GM23248 (cell line): ENCODE measurements around the gene ZFYVE9. TPM values are rescaled to one million over a fixed set of nuclear protein-coding genes. Genes with fewer than 3 reads are reported as not detected.

Experiments used
- DNase-seq: peaks from one replicate; pipeline ENCODE4 v3.0.0-alpha.2; 2015
- H2AFZ ChIP-seq: fragments of 200-600 bp; sonication (generic); 2 replicates; pipeline ENCODE4 v1.6.1; 2016; ENCODE audit warnings: antibody characterized with exemption
- H3F3A ChIP-seq: fragments of 200-600 bp; sonication (generic); 2 replicates; pipeline ENCODE4 v1.6.1; 2016; ENCODE audit warnings: mild to moderate bottlenecking, antibody characterized with exemption, mixed run types; ENCODE audit not compliant: insufficient read depth
- H3K27ac ChIP-seq: fragments of 200-600 bp; sonication (generic); 2 replicates; pipeline ENCODE4 v1.5.1; 2016; ENCODE audit warnings: mild to moderate bottlenecking
- H3K27me3 ChIP-seq: fragments of 200-600 bp; sonication (generic); replicated peaks from 2 replicates; pipeline ENCODE4 v1.6.1; 2016; ENCODE audit warnings: mild to moderate bottlenecking; ENCODE audit not compliant: insufficient read depth
- H3K36me3 ChIP-seq: fragments of 200-600 bp; sonication (generic); 2 replicates; pipeline ENCODE4 v1.6.1; 2016; ENCODE audit warnings: low read depth, mild to moderate bottlenecking
- H3K4me1 ChIP-seq: fragments of 200-600 bp; sonication (generic); 2 replicates; pipeline ENCODE4 v1.6.1; 2016; ENCODE audit warnings: mild to moderate bottlenecking; ENCODE audit not compliant: insufficient read depth
- H3K4me2 ChIP-seq: fragments of 200-600 bp; sonication (generic); one replicate; pipeline ENCODE4 v1.6.1; 2016; ENCODE audit warnings: mild to moderate bottlenecking; ENCODE audit not compliant: unreplicated experiment
- H3K4me3 ChIP-seq: fragments of 200-600 bp; sonication (generic); 2 replicates; pipeline ENCODE4 v1.5.1; 2016; ENCODE audit warnings: mild to moderate bottlenecking
- H3K79me2 ChIP-seq: fragments of 200-600 bp; sonication (generic); 2 replicates; pipeline ENCODE4 v1.6.1; 2016; ENCODE audit warnings: mild to moderate bottlenecking; ENCODE audit not compliant: insufficient read depth
- H3K9ac ChIP-seq: fragments of 200-600 bp; sonication (generic); 2 replicates; pipeline ENCODE4 v1.6.1; 2016; ENCODE audit warnings: mild to moderate bottlenecking
- H3K9me2 ChIP-seq: fragments of 200-600 bp; sonication (generic); 2 replicates; pipeline ENCODE4 v1.6.1; 2016; ENCODE audit warnings: mixed run types, mild to moderate bottlenecking, moderate library complexity; ENCODE audit not compliant: insufficient read depth
- H3K9me3 ChIP-seq: fragments of 200-600 bp; sonication (generic); one replicate; pipeline ENCODE4 v1.6.1; 2017; ENCODE audit warnings: low read depth
- H4K20me1 ChIP-seq: fragments of 200-600 bp; sonication (generic); 2 replicates; pipeline ENCODE4 v1.6.0; 2016; ENCODE audit not compliant: insufficient read depth
- EZH2 ChIP-seq: fragments of 200-600 bp; sonication (generic); IDR thresholded peaks from 2 replicates; pipeline ENCODE4 v1.6.1; 2018; ENCODE audit warnings: antibody characterized with exemption, mild to moderate bottlenecking; ENCODE audit not compliant: insufficient read depth, poor library complexity, severe bottlenecking
- EZH2phosphoT487 ChIP-seq: fragments of 200-600 bp; sonication (generic); IDR thresholded peaks from 2 replicates; pipeline ENCODE4 v1.6.1; 2018; ENCODE audit warnings: antibody characterized with exemption, moderate library complexity, mild to moderate bottlenecking, low read depth; ENCODE audit not compliant: insufficient read depth
- WGBS, 2 experiments: methylation state at CpG; one replicate each; pipeline ENCODE4 v1.1.6; 2015 to 2017; ENCODE audit warnings: low lambda C conversion rate in 2 of 2, low coverage in 1 of 2; ENCODE audit errors: missing lambda C conversion rate in 2 of 2; 5-methylcytosine and 5-hydroxymethylcytosine counted together
- in situ Hi-C: fragments of 300-500 bp; cut with MboI; formaldehyde crosslinking; loops from 2 replicates; pipeline ENCODE4 v1.15.0; 2020
- polyA plus RNA-seq: library from polyadenylated mRNA; unstranded; fragments of >200 nt; fragmentation: Nextera tagmentation; extraction: Ambion mirVana; gene quantifications from 2 replicates; pipeline ENCODE4 v1.2.1, GENCODE V29; 2016
- total RNA-seq: library from RNA; depleted of rRNA; stranded (reverse); fragments of >200 nt; shearing (Covaris generic); gene quantifications from 2 replicates; pipeline ENCODE4 v1.2.3, GENCODE V29; 2014

Gene ZFYVE9
- total and polyA plus RNA-seq, 2 experiments from 2014 or later, result 6.4 to 28.1 TPM

- H3K4me1 ChIP-seq, result no peaks in the 10 kb centered on the region
- H3K9ac ChIP-seq, result no peak overlapping the region
- in situ Hi-C loops, result no loop called here
- no peaks in the 10 kb centered on the region for H3K9me3 ChIP-seq
- no peaks in the 10 kb centered on the region for H3K79me2 ChIP-seq
- H3K27ac ChIP-seq, result no peak overlapping the region
- H3K27me3 ChIP-seq, result no peaks in the 10 kb centered on the region
- DNase-seq, result no peak
- no peaks in the 10 kb centered on the region for H3K9me2 ChIP-seq
- no peaks in the 10 kb centered on the region for H4K20me1 ChIP-seq
- no peaks in the 10 kb centered on the region for H3K36me3 ChIP-seq
- no peak overlapping the region for H2AFZ ChIP-seq
- TF ChIP-seq EZH2 (no peak), EZH2phosphoT487 (no peak)
- no peak overlapping the region for H3K4me3 ChIP-seq
- no peak overlapping the region for H3K4me2 ChIP-seq
- 88 to 93% methylated on average over 1 of the region's 1 CpG for WGBS, 2 experiments
- no peaks in the 10 kb centered on the region for H3F3A ChIP-seq
Observed at GRCh38 chr1:52328615-52329014, 186.7 kb downstream of the ZFYVE9 start.

GRCh38 chr1:52332411-52332810 lies 190.5 kb downstream of the ZFYVE9 start:
- TF ChIP-seq EZH2phosphoT487 (no peak), EZH2 (no peak)
- no peaks in the 10 kb centered on the region for H3K4me1 ChIP-seq
- in situ Hi-C loops, result no loop called here
- H3K36me3 ChIP-seq, result peaks cover 8% of the 10 kb centered on the region; the same call in 1 of the 2 replicates
- no peaks in the 10 kb centered on the region for H4K20me1 ChIP-seq
- no peaks in the 10 kb centered on the region for H3K27me3 ChIP-seq
- no peaks in the 10 kb centered on the region for H3K9me2 ChIP-seq
- H3K4me2 ChIP-seq, result no peak overlapping the region
- no peak overlapping the region for H3K27ac ChIP-seq
- H2AFZ ChIP-seq, result no peak overlapping the region
- no peak for DNase-seq
- H3K4me3 ChIP-seq, result no peak overlapping the region
- no peaks in the 10 kb centered on the region for H3K79me2 ChIP-seq
- WGBS, 2 experiments, result 92 to 94% methylated on average over 1 of the region's 1 CpG
- H3F3A ChIP-seq, result no peaks in the 10 kb centered on the region
- H3K9me3 ChIP-seq, result no peaks in the 10 kb centered on the region
- no peak overlapping the region for H3K9ac ChIP-seq

- no peaks in the 10 kb centered on the region for H3K9me3 ChIP-seq
- H3K4me1 ChIP-seq, result no peaks in the 10 kb centered on the region
- WGBS, 2 experiments, result 62 to 64% methylated on average over 3 of the region's 3 CpGs
- DNase-seq, result no peak
- no peaks in the 10 kb centered on the region for H3K9me2 ChIP-seq
- TF ChIP-seq EZH2phosphoT487 (no peak), EZH2 (no peak)
- H3K27ac ChIP-seq, result no peak overlapping the region
- no peaks in the 10 kb centered on the region for H3K27me3 ChIP-seq
- no peak overlapping the region for H3K4me3 ChIP-seq
- no peaks in the 10 kb centered on the region for H3F3A ChIP-seq
- H4K20me1 ChIP-seq, result no peaks in the 10 kb centered on the region
- no peak overlapping the region for H3K4me2 ChIP-seq
- H3K79me2 ChIP-seq, result no peaks in the 10 kb centered on the region
- H3K36me3 ChIP-seq, result peaks cover 11% of the 10 kb centered on the region; the same call in 1 of the 2 replicates
- in situ Hi-C loops, result no loop called here
- H3K9ac ChIP-seq, result no peak overlapping the region
- H2AFZ ChIP-seq, result no peak overlapping the region
Observed at GRCh38 chr1:52334906-52335528, 193.1 kb downstream of the ZFYVE9 start.

- H3K79me2 ChIP-seq, result no peaks in the 10 kb centered on the region
- no peaks in the 10 kb centered on the region for H3K9me2 ChIP-seq
- 66 to 77% methylated on average over 2 of the region's 2 CpGs for WGBS, 2 experiments
- no peaks in the 10 kb centered on the region for H3K4me1 ChIP-seq
- TF ChIP-seq EZH2 (no peak), EZH2phosphoT487 (no peak)
- no peak overlapping the region for H3K4me2 ChIP-seq
- no peak overlapping the region for H2AFZ ChIP-seq
- H3F3A ChIP-seq, result no peaks in the 10 kb centered on the region
- H4K20me1 ChIP-seq, result no peaks in the 10 kb centered on the region
- no peak for DNase-seq
- H3K27me3 ChIP-seq, result no peaks in the 10 kb centered on the region
- H3K9ac ChIP-seq, result no peak overlapping the region
- H3K9me3 ChIP-seq, result no peaks in the 10 kb centered on the region
- H3K36me3 ChIP-seq, result peaks cover 11% of the 10 kb centered on the region; the same call in 1 of the 2 replicates
- in situ Hi-C loops, result no loop called here
- H3K4me3 ChIP-seq, result no peak overlapping the region
- no peak overlapping the region for H3K27ac ChIP-seq
Observed at GRCh38 chr1:52337439-52337838, 195.6 kb downstream of the ZFYVE9 start.
